GM12864 (cell line): ENCODE data around the gene DVL3.

ENCODE experiments used
- DNase-seq: peaks from one replicate; pipeline ENCODE4 v3.0.0-alpha.2; 2011; ENCODE audit warnings: low read depth
- H3K4me3 ChIP-seq: 2 replicates; pipeline ENCODE4 v1.5.1; 2011; ENCODE audit warnings: mild to moderate bottlenecking, low read depth, low read length, control low read depth
- TF ChIP-seq, protein P1 (sequence below): IDR thresholded peaks from 2 replicates; pipeline ENCODE4 v1.5.1; 2011; ENCODE audit warnings: low read depth, mild to moderate bottlenecking, moderate library complexity, low read length, control low read depth, inconsistent platforms; ENCODE audit errors: missing control alignments

The DVL3 gene

DNA sequence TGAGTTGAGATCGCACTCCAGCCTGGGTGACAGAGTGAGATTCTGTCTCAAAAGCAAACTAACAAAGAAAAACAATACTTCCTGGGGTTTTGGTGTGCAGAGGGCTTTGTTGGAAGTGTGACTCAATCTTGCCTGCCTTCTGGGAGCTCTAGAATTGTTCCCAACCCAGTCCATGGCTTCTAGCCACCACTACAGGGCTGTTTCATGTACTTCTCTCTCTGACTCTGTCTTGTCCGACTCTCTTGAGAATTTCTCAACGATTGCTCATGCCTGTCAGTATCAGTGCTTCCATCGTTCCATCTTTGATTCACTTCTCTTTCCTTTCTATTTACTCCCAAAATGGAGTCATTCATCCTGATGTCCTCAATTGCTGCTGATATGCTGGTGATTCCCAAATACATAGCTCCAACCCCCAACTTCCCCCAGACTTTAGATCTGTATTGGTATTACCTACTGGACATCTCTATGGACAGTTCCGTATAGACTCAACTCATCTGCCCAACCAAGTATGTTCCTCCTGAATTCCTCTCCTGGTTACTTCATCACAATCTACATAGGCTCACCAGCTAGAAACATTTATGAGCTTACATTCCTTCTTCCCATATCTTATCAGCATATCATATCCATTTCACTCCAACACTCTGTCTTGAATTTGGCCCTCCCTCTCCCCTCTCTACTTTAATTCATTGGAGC lies 17.6 kb downstream of the DVL3 start:
- H3K4me3 ChIP-seq = no peak overlapping the region
- TF ChIP-seq, protein P1, sequence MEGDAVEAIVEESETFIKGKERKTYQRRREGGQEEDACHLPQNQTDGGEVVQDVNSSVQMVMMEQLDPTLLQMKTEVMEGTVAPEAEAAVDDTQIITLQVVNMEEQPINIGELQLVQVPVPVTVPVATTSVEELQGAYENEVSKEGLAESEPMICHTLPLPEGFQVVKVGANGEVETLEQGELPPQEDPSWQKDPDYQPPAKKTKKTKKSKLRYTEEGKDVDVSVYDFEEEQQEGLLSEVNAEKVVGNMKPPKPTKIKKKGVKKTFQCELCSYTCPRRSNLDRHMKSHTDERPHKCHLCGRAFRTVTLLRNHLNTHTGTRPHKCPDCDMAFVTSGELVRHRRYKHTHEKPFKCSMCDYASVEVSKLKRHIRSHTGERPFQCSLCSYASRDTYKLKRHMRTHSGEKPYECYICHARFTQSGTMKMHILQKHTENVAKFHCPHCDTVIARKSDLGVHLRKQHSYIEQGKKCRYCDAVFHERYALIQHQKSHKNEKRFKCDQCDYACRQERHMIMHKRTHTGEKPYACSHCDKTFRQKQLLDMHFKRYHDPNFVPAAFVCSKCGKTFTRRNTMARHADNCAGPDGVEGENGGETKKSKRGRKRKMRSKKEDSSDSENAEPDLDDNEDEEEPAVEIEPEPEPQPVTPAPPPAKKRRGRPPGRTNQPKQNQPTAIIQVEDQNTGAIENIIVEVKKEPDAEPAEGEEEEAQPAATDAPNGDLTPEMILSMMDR = no peak
- no peak for DNase-seq

GRCh38 chr3:184173374-184173722 lies 18.2 kb downstream of the DVL3 start:
- no peak overlapping the region for H3K4me3 ChIP-seq
- DNase-seq = no peak
- TF ChIP-seq, protein P1 = no peak

DNA sequence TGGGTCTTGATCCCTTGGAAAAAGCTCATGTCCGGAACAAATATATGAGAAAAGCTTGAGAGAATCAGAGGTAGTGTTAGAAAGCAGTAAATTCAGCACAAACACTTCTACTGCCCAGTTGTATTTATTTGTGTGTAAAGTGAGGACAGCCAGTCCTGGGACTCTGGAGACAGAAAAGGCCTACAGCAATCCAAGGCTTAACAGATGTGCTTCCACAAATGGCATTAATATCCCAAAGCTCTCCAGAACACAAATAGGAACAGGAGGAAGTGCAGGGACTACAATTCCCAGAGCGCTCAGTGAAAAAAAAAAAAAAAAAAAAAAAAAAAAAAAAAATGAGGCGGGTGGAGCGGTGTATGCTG lies 19.1 kb downstream of the DVL3 start:
- H3K4me3 ChIP-seq = no peak overlapping the region
- DNase-seq = no peak
- TF ChIP-seq, protein P1 = no peak

- peak within 1 kb of the TSS; percentile 78 for H3K4me3 ChIP-seq
- DNase-seq = peak; percentile 97
- TF ChIP-seq, protein P1 = no peak
Observed at GRCh38 chr3:184174646-184175492, 19.7 kb downstream of the DVL3 start, which contains the start of gene AP2M1. Gene AP2M1 (plus strand): TSS chr3:184174855. CDS start chr3:184176994, 2,139 bp downstream.

- DNase-seq = no peak
- TF ChIP-seq, protein P1 = no peak
- H3K4me3 ChIP-seq = peak overlapping the region; percentile 78
Observed at GRCh38 chr3:184175506-184175905, 20.3 kb downstream of the DVL3 start.

GRCh38 chr3:184175981-184176376 lies 20.8 kb downstream of the DVL3 start:
- TF ChIP-seq, protein P1 = no peak
- peak overlapping the region; percentile 78 for H3K4me3 ChIP-seq
- no peak for DNase-seq
